Measurements from ENCODE around the gene KRT83.
"Not testable (repeated sequence)": the region's sequence is repeated elsewhere in the genome, so short reads cannot be mapped to it uniquely, and the experiment has no call there.

KRT83 gene

GRCh38 chr12:52307836-52308805, 13.1 kb downstream of the KRT83 start:
- H3K4me3 ChIP-seq (replicated peaks; ENCODE audit: insufficient read depth, low read length) = 0 out of 2 replicates have a peak overlapping the region, but pooled peaks have one; percentile 4
- H3K27me3 ChIP-seq (ENCODE audit: insufficient read depth, poor library complexity, severe bottlenecking) = peaks cover 39% of the 10 kb centered on the region
- peak in 1 of 2 experiments; percentile 16 for DNase-seq (ENCODE audit: low read depth in 1 of 2, low spot score in 1 of 2)
- no peak overlapping the region for H3K27ac ChIP-seq (replicated peaks)
- TF ChIP-seq, protein P1, sequence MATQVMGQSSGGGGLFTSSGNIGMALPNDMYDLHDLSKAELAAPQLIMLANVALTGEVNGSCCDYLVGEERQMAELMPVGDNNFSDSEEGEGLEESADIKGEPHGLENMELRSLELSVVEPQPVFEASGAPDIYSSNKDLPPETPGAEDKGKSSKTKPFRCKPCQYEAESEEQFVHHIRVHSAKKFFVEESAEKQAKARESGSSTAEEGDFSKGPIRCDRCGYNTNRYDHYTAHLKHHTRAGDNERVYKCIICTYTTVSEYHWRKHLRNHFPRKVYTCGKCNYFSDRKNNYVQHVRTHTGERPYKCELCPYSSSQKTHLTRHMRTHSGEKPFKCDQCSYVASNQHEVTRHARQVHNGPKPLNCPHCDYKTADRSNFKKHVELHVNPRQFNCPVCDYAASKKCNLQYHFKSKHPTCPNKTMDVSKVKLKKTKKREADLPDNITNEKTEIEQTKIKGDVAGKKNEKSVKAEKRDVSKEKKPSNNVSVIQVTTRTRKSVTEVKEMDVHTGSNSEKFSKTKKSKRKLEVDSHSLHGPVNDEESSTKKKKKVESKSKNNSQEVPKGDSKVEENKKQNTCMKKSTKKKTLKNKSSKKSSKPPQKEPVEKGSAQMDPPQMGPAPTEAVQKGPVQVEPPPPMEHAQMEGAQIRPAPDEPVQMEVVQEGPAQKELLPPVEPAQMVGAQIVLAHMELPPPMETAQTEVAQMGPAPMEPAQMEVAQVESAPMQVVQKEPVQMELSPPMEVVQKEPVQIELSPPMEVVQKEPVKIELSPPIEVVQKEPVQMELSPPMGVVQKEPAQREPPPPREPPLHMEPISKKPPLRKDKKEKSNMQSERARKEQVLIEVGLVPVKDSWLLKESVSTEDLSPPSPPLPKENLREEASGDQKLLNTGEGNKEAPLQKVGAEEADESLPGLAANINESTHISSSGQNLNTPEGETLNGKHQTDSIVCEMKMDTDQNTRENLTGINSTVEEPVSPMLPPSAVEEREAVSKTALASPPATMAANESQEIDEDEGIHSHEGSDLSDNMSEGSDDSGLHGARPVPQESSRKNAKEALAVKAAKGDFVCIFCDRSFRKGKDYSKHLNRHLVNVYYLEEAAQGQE (IDR thresholded peaks at IDR 0.05; ENCODE audit: insufficient replicate concordance, low read depth) = no peak
- TF ChIP-seq POLR2AphosphoS5 (IDR thresholded peaks at IDR 0.05; ENCODE audit: low read depth) = no peak
- TF ChIP-seq GABPA (IDR thresholded peaks at IDR 0.05; ENCODE audit: low read depth) = no peak
- TF ChIP-seq SPI1 (IDR thresholded peaks at IDR 0.05; ENCODE audit: borderline replicate concordance, low read depth) = no peak
- TF ChIP-seq, protein P2, sequence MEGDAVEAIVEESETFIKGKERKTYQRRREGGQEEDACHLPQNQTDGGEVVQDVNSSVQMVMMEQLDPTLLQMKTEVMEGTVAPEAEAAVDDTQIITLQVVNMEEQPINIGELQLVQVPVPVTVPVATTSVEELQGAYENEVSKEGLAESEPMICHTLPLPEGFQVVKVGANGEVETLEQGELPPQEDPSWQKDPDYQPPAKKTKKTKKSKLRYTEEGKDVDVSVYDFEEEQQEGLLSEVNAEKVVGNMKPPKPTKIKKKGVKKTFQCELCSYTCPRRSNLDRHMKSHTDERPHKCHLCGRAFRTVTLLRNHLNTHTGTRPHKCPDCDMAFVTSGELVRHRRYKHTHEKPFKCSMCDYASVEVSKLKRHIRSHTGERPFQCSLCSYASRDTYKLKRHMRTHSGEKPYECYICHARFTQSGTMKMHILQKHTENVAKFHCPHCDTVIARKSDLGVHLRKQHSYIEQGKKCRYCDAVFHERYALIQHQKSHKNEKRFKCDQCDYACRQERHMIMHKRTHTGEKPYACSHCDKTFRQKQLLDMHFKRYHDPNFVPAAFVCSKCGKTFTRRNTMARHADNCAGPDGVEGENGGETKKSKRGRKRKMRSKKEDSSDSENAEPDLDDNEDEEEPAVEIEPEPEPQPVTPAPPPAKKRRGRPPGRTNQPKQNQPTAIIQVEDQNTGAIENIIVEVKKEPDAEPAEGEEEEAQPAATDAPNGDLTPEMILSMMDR (IDR thresholded peaks at IDR 0.05; ENCODE audit: insufficient read depth, low read length) = no peak

GRCh38 chr12:52306731-52307130, 14.5 kb downstream of the KRT83 start:
- DNase-seq (ENCODE audit: low read depth in 1 of 2, low spot score in 1 of 2) = no peak
- no peak overlapping the region for H3K27ac ChIP-seq (replicated peaks)
- peaks cover 37% of the 10 kb centered on the region for H3K27me3 ChIP-seq (ENCODE audit: insufficient read depth, poor library complexity, severe bottlenecking)
- H3K4me3 ChIP-seq (replicated peaks; ENCODE audit: insufficient read depth, low read length) = no peak overlapping the region
- TF ChIP-seq SPI1 (IDR thresholded peaks at IDR 0.05; ENCODE audit: borderline replicate concordance, low read depth) (no peak), POLR2AphosphoS5 (IDR thresholded peaks at IDR 0.05; ENCODE audit: low read depth) (no peak), GABPA (IDR thresholded peaks at IDR 0.05; ENCODE audit: low read depth) (no peak)
- TF ChIP-seq, protein P1 (IDR thresholded peaks at IDR 0.05; ENCODE audit: insufficient replicate concordance, low read depth) = no peak
- TF ChIP-seq, protein P2 (IDR thresholded peaks at IDR 0.05; ENCODE audit: insufficient read depth, low read length) = no peak

GRCh38 chr12:52305921-52306705, 15.1 kb downstream of the KRT83 start:
- TF ChIP-seq GABPA (IDR thresholded peaks at IDR 0.05; ENCODE audit: low read depth) = no peak
- TF ChIP-seq, protein P2 (IDR thresholded peaks at IDR 0.05; ENCODE audit: insufficient read depth, low read length) = no peak
- TF ChIP-seq POLR2AphosphoS5 (IDR thresholded peaks at IDR 0.05; ENCODE audit: low read depth) = no peak
- no peak for DNase-seq (ENCODE audit: low read depth in 1 of 2, low spot score in 1 of 2)
- Histone ChIP-seq H3K27me3 (ENCODE audit: insufficient read depth, poor library complexity, severe bottlenecking) (peaks cover 34% of the 10 kb centered on the region), H3K27ac (replicated peaks) (no peak overlapping the region), H3K4me3 (replicated peaks; ENCODE audit: insufficient read depth, low read length) (no peak overlapping the region)

DNA sequence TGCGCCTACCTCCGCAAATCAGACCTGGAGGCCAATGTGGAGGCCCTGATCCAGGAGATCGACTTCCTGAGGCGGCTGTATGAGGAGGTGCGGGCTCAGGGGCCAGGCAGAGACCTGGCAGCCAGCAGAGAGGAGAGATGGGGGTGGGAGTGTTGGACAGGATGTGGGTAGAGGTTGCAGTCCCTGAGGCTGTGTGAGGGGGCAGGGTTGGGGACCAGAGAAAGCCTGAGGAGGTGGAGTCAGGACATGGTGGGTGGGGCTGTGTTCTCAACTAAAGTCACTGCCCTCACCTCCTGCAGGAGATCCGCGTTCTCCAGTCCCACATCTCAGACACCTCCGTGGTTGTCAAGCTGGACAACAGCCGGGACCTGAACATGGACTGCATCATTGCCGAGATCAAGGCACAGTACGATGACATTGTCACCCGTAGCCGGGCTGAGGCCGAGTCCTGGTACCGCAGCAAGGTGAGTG, 16.2 kb downstream of the KRT83 start:
- not testable (repeated sequence) for DNase-seq (ENCODE audit: low read depth in 1 of 2, low spot score in 1 of 2); H3K4me3 ChIP-seq (replicated peaks; ENCODE audit: insufficient read depth, low read length); H3K27ac ChIP-seq (replicated peaks)
- peaks cover 34% of the 10 kb centered on the region for H3K27me3 ChIP-seq (ENCODE audit: insufficient read depth, poor library complexity, severe bottlenecking)

DNA sequence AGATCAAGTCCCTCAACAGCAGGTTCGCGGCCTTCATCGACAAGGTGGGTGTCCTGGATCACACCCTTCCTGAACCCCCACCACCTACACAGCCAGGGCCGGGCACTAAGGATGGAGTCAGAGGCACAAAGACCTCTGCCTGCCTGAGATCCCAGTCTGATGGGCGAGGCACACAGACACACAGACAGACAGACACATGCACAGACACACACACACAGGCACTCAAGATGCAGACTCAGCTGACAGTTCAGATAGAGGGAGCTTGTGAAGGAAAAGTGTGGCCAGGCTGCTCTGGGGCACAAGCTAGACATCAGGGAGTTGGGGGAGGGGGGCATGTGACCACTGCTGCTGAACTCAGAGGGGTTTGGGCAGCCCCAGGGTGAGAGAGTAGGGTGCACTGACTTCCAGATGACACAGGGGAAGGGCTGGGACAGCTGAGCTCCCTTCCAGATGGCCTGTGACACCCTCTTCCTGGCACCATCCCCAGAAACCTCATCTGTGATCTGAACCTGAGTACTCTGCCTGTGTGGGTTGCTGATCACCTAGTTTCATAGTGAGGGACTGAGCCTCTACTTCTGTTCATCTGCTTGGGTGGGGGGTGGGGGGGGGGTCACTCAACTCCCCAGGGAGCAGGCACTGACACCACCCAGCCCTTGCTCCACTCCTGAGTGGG, 18.8 kb downstream of the KRT83 start:
- not testable (repeated sequence) for DNase-seq (ENCODE audit: low read depth in 1 of 2, low spot score in 1 of 2); H3K4me3 ChIP-seq (replicated peaks; ENCODE audit: insufficient read depth, low read length); H3K27ac ChIP-seq (replicated peaks)
- H3K27me3 ChIP-seq (ENCODE audit: insufficient read depth, poor library complexity, severe bottlenecking) = peaks cover 17% of the 10 kb centered on the region

GRCh38 chr12:52301721-52302120, 19.5 kb downstream of the KRT83 start:
- not testable (repeated sequence) for H3K27ac ChIP-seq (replicated peaks); H3K4me3 ChIP-seq (replicated peaks; ENCODE audit: insufficient read depth, low read length); DNase-seq (ENCODE audit: low read depth in 1 of 2, low spot score in 1 of 2)
- peaks cover 10% of the 10 kb centered on the region for H3K27me3 ChIP-seq (ENCODE audit: insufficient read depth, poor library complexity, severe bottlenecking)
